T-helper 2 cell treated with Interferon-gamma antibody and Interleukin-4, amounts not matched to agents 100 ng/mL and 5 ng/mL, for 36 hours (primary cell): ENCODE data around the gene TGM4. TPM values are rescaled to one million over a fixed set of nuclear protein-coding genes. Genes with fewer than 3 reads are reported as not detected.

Experiments
- intact Hi-C: fragments of 100-400 bp; cut with micrococcal nuclease; formaldehyde crosslinking; loops from one replicate; pipeline ENCODE4 v1.15.1; 2023
- total RNA-seq: library from RNA; stranded (reverse); gene quantifications from 2 replicates; pipeline ENCODE4 v1.2.3, GENCODE V29; 2022

The TGM4 gene
- total RNA-seq, 1 donor from 2014 or later: not detected

- intact Hi-C loops: no loop called here
Measured at GRCh38 chr3:44950275-44950734, 75.9 kb downstream of the TGM4 start.

- intact Hi-C loops: no loop called here
Measured at GRCh38 chr3:44952689-44953088, 78.3 kb downstream of the TGM4 start.

- intact Hi-C loops: no loop called here
Measured at GRCh38 chr3:44954304-44954703, 79.9 kb downstream of the TGM4 start.

- intact Hi-C loops: no loop called here
Measured at GRCh38 chr3:44954962-44955361, 80.6 kb downstream of the TGM4 start.

- intact Hi-C loops: no loop called here
Measured at GRCh38 chr3:44955917-44956316, 81.5 kb downstream of the TGM4 start.

GRCh38 chr3:44957986-44958385 lies 83.6 kb downstream of the TGM4 start:
- intact Hi-C loops: no loop called here

GRCh38 chr3:44958386-44958785 lies 84.0 kb downstream of the TGM4 start:
- intact Hi-C loops: no loop called here

GRCh38 chr3:44960387-44961026 lies 86.1 kb downstream of the TGM4 start:
- intact Hi-C loops: loop anchor here (10.0 kb wide), 1 partner anchor 336 kb away; the partner anchor contains the start of gene ZNF197

- intact Hi-C loops: loop anchor here (10.0 kb wide), 1 partner anchor 337 kb away; the partner anchor contains the start of gene ZNF197
Measured at GRCh38 chr3:44961888-44962287, 87.5 kb downstream of the TGM4 start.

- intact Hi-C loops: loop anchor here (10.0 kb wide), 1 partner anchor 338 kb away; the partner anchor contains the start of gene ZNF197
Measured at GRCh38 chr3:44962621-44963393, 88.4 kb downstream of the TGM4 start.

GRCh38 chr3:44963571-44964325 lies 89.3 kb downstream of the TGM4 start:
- intact Hi-C loops: loop anchor here (10.0 kb wide), 1 partner anchor 339 kb away; the partner anchor contains the start of gene ZNF197

Other genes with a start within 250 kb of the TGM4 start
- 12.1 and 12.7 TPM in 2 replicates for gene ZNF197, start 249.6 kb upstream of the TGM4 start, total RNA-seq
- 2.8 and 4.0 TPM in 2 replicates for gene ZNF35, start 225.9 kb upstream of the TGM4 start, total RNA-seq
- gene ZNF502, start 161.9 kb upstream of the TGM4 start, total RNA-seq: 0.59 and 0.68 TPM in 2 replicates
- 1.8 and 1.9 TPM in 2 replicates for gene ZNF501, start 145.0 kb upstream of the TGM4 start, total RNA-seq
- gene KIAA1143, start 113.0 kb upstream of the TGM4 start, total RNA-seq: 33.1 and 37.3 TPM in 2 replicates
- gene KIF15, start 112.8 kb upstream of the TGM4 start, total RNA-seq: 43.3 and 44.8 TPM in 2 replicates
- gene TMEM42, start 12.7 kb upstream of the TGM4 start, total RNA-seq: 9.3 and 9.4 TPM in 2 replicates
- gene ZDHHC3, start 101.6 kb downstream of the TGM4 start, total RNA-seq: 51.8 and 52.6 TPM in 2 replicates
- 54.6 and 57.5 TPM in 2 replicates for gene EXOSC7, start 101.6 kb downstream of the TGM4 start, total RNA-seq
- 0.27 and 0.36 TPM in 2 replicates for gene CLEC3B, start 151.7 kb downstream of the TGM4 start, total RNA-seq